ENCODE results near the gene RAB25.
A peak's percentile ranks its signal among the peaks of the same experiment; 100 is the strongest.

RAB25 gene

DNA sequence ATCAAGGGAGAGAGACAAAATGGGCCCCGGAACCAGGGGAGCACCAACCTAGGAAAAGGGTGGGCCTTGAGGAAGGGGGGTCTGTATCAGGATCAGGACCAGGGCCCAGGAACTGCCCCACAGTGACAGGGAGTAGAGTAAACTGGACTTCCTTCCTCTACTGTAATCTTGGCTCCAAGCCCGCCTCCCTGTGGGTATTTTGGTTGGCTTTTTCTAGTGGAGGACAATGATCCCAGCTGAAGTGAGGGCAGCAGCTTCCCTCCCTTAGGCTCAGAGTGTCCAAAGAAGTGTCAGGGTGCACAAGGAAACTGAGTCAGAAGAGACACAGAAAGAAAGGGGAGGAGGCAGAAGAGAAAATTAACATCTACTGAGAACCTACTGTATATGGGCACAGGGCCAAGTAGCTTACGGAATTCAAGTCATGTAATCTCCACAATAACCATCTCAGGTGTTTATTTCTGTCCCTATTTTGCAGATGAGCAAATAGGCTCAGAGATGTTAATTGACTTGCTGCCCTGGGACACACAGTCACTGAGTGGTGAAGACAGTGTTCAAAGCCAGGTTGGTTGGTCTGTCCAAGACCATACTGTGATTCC lies 12.2 kb upstream of the RAB25 start:
- TF ChIP-seq POLR2A (IDR thresholded peaks at IDR 0.05; ENCODE audit: low read length) (no peak), GATA1 (IDR thresholded peaks at IDR 0.05; ENCODE audit: low read depth, low read length) (no peak)

DNA sequence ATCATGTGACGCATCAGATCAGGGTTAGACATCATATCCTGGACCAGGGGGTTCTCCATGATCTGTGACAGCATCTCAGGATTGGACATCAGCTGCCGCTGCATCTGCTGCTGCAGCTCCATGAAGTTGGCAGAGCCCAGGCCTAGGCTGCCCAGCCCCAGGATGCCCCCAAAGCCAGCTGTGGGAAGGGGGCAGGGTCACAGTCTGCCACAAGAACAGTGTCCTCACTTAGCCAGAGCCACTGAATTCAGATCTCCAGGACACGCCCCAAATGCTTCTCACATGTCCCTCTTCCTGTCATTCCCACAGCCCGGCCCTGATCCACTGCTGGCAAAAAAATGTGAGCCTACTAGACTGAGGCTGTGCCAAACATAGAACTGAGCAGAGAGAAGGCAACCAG lies 10.6 kb upstream of the RAB25 start:
- no peak for DNase-seq
- no peak for TF ChIP-seq GATA1 (IDR thresholded peaks at IDR 0.05; ENCODE audit: low read depth, low read length)
- TF ChIP-seq POLR2A (IDR thresholded peaks at IDR 0.05; ENCODE audit: low read length): no peak

More for the DNA sequence above, 12.2 kb upstream of the RAB25 start:
- no peak for DNase-seq

- no peak for DNase-seq
- no peak for TF ChIP-seq POLR2A (IDR thresholded peaks at IDR 0.05; ENCODE audit: low read length)
- TF ChIP-seq GATA1 (IDR thresholded peaks at IDR 0.05; ENCODE audit: low read depth, low read length): no peak
Observed at GRCh38 chr1:156051011-156051725, 9.8 kb upstream of the RAB25 start.

GRCh38 chr1:156052862-156053767 lies 7.8 kb upstream of the RAB25 start:
- no peak for TF ChIP-seq GATA1 (IDR thresholded peaks at IDR 0.05; ENCODE audit: low read depth, low read length)
- TF ChIP-seq POLR2A (IDR thresholded peaks at IDR 0.05; ENCODE audit: low read length): no peak
- DNase-seq: peak; percentile 76 to 77

DNA sequence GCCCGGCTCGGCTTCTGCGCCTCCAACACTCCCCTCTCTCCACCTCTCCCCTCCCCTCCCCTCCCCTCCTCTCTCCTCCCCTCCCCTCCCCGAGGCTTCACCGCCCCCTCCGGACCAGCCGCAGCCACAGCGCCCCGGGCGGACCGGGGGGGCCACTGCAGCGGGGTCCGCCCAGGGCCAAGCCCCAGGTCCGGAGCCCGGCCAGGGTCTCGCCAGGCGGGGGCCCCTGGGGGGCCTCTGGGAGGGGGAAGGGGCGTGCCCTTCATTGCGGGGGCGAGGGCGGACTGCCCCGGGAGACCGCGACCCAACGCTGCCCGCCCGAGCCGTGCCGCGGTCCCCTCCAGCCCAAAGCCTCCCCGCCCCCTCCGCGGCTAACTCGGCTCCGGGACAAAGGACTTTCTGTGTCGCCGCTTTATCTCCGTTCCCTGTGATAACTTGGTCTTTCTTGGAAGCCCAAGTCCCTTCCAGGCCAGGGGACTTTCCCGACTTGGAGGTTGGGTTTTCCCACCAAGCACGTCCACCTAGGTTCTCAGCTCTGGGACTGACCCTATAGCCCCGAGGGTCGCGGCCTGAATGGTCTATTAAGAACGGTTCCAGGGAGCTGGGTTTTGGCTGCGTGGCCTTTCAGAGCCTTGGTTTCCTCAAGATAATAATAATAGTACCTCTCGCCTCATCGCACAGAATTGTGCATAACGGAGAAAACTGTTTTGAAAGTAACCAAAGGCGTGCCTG lies 7.0 kb upstream of the RAB25 start, which contains the start of gene UBQLN4:
UBQLN4 (minus strand) TSS at position 31 of the 732 bp plus-strand sequence. CDS start 97 bp downstream, outside the sequence.
- peak; percentile 90 to 93 for DNase-seq
- TF ChIP-seq POLR2A (IDR thresholded peaks at IDR 0.05; ENCODE audit: low read length): no peak
- no peak for TF ChIP-seq GATA1 (IDR thresholded peaks at IDR 0.05; ENCODE audit: low read depth, low read length)

- DNase-seq: peak; percentile 95
- TF ChIP-seq POLR2A (IDR thresholded peaks at IDR 0.05; ENCODE audit: low read length) (peak; percentile 82), GATA1 (IDR thresholded peaks at IDR 0.05; ENCODE audit: low read depth, low read length) (no peak)
Observed at GRCh38 chr1:156054500-156055280, 6.3 kb upstream of the RAB25 start, which contains the start of gene LAMTOR2. Gene LAMTOR2, plus strand, starts transcription at chr1:156054782. Its CDS starts 108 bp downstream, at chr1:156054890.

DNA sequence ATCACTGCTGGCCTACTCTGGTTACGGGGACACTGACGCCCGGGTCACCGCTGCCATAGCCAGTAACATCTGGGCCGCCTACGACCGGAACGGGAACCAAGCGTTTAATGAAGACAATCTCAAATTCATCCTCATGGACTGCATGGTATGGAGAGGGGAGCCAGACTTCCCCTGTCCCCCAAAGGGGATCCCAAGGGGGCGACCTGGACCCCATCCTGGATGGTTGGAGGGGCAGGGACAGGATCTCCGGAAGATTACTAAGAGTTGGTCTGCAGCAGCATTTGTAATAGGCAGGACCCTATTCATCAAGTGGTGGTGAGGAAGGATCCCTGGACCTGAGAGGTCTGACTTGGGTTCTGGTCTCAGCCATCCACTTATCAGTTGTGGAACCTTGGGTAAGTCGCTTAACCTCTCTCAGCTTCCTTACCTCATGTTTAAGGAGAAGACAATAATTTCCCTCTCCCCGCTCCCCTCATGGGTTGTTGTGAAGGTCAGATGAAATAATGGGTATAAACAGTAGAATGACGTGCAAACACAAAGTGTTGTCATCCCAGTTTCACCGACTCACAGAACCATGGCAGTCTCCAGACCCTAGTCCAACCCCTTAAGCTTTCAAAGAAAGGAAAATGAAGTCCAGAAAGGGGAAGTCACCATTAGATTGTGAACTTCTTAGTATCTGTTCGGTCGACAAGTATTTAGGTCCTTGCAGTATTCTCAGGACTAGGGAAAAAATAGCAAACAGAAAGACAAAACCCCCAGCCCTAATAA lies 5.5 kb upstream of the RAB25 start:
- DNase-seq: no peak
- TF ChIP-seq POLR2A (IDR thresholded peaks at IDR 0.05; ENCODE audit: low read length) (no peak), GATA1 (IDR thresholded peaks at IDR 0.05; ENCODE audit: low read depth, low read length) (no peak)

DNA sequence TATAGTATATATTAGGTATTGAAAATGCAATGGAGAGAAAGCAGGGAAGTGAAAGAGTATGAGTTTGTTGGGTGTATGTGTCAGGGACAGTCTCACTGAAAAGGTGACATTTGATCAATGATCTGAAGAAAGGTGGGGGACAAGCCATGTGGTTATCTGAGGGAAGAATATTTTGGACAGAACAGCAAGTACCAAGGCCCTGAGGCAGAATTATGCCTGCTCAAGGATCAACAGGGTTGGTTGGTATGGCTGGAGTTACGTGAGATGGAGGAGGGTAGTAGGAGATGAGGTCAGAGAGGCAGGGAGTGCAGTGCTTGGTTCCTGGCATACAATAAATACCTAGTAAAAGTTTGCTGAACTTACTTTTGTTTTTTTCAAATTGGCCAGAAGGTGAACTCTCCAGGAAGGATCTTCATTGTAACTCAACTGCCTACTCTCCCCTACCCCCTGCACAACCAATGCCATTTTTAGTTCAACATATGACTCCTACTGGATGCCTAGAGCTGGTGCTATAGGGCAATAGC lies 4.6 kb upstream of the RAB25 start:
- TF ChIP-seq GATA1 (IDR thresholded peaks at IDR 0.05; ENCODE audit: low read depth, low read length) (no peak), POLR2A (IDR thresholded peaks at IDR 0.05; ENCODE audit: low read length) (no peak)
- no peak for DNase-seq

DNA sequence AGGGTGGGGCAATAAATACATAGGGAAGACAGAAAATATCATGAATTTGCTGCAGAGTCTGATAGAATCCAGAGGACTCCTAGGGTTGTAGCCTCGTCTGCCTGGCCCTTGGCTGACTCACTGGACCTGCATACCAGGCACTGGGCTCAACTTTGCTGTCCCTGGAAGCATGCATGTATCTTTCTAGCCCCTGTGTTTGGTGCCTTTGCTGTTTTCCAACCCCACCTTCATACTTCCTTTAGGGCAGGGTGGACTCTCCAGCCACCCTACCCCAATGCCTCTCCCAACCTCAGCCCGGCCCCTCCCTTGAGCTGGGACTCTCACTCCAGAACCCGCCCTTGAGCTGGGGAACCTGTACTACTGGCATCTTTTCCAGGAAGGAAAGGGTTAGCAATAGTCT lies 1.2 kb downstream of the RAB25 start:
- TF ChIP-seq GATA1 (IDR thresholded peaks at IDR 0.05; ENCODE audit: low read depth, low read length): no peak
- TF ChIP-seq POLR2A (IDR thresholded peaks at IDR 0.05; ENCODE audit: low read length): no peak
- DNase-seq: no peak

- no peak for TF ChIP-seq POLR2A (IDR thresholded peaks at IDR 0.05; ENCODE audit: low read length)
- no peak for TF ChIP-seq GATA1 (IDR thresholded peaks at IDR 0.05; ENCODE audit: low read depth, low read length)
- DNase-seq: no peak
Observed at GRCh38 chr1:156063997-156064285, 3.0 kb downstream of the RAB25 start.

DNA sequence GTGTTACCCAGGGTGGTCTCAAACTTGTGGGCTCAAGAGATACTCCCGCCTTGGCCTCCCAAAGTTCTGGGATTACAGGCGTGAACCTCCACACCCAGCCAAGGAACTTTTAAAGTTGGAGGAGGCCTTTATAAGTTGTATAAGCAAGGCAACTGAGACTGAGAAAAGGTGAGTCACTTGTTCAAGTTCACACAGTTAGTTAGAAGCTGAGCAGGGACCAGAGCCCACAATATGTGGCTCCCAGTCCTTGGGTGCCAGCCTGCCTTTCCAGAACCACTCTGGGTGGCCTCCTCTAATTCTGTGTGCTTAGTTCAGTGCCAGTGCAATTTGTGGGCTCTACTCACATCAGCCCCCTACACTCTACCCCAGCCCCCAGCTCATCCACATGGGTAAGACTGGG lies 3.7 kb downstream of the RAB25 start:
- DNase-seq: no peak

GRCh38 chr1:156065212-156065611 lies 4.3 kb downstream of the RAB25 start:
- no peak for TF ChIP-seq GATA1 (IDR thresholded peaks at IDR 0.05; ENCODE audit: low read depth, low read length)
- TF ChIP-seq POLR2A (IDR thresholded peaks at IDR 0.05; ENCODE audit: low read length): no peak

More for the DNA sequence above, 3.7 kb downstream of the RAB25 start:
- no peak for TF ChIP-seq POLR2A (IDR thresholded peaks at IDR 0.05; ENCODE audit: low read length)
- no peak for TF ChIP-seq GATA1 (IDR thresholded peaks at IDR 0.05; ENCODE audit: low read depth, low read length)

More at GRCh38 chr1:156065212-156065611, 4.3 kb downstream of the RAB25 start:
- no peak for DNase-seq
